Tibial nerve (tissue), 4 donors: ENCODE measurements around the gene ZFAND3. TPM values are rescaled to one million over a fixed set of nuclear protein-coding genes. Genes with fewer than 3 reads are reported as not detected.

Source experiments
- DNase-seq, 2 donors: peaks; one replicate each; pipeline ENCODE4 v3.0.0-alpha.2; 2019; ENCODE audit warnings: low spot score in 2 of 2
- H3K27ac ChIP-seq, 4 donors: fragments of 200-600 bp; sonication (generic) in 3 of 4; one replicate each; pipeline ENCODE4 v1.5.1; 2017 to 2019; ENCODE audit warnings: mild to moderate bottlenecking in 1 of 4
- H3K27me3 ChIP-seq, 2 donors: fragments of 200-600 bp; sonication (generic) in 1 of 2; one replicate each; pipeline versions ENCODE4 v1.5.1 to v1.6.0; 2017 to 2019
- H3K36me3 ChIP-seq, 3 donors: fragments of 200-600 bp; sonication (generic); one replicate each; pipeline ENCODE4 v1.5.1; 2018 to 2019
- H3K4me1 ChIP-seq, 4 donors: fragments of 200-600 bp; sonication (generic) in 3 of 4; one replicate each; pipeline ENCODE4 v1.5.1; 2017 to 2019
- H3K4me3 ChIP-seq, 4 donors: fragments of 200-600 bp; sonication (generic) in 3 of 4; one replicate each; pipeline ENCODE4 v1.5.1; 2017 to 2019; ENCODE audit warnings: mild to moderate bottlenecking in 1 of 4, moderate library complexity in 1 of 4
- H3K9me3 ChIP-seq, 4 donors: fragments of 200-600 bp; sonication (generic) in 3 of 4; one replicate each; pipeline ENCODE4 v1.5.1; 2017 to 2019
- EP300 ChIP-seq, 2 donors: sonication (generic); formaldehyde crosslinking; IDR thresholded peaks; one replicate each; pipeline ENCODE4 v1.6.1; 2017; ENCODE audit warnings: antibody characterized with exemption in 2 of 2, mild to moderate bottlenecking in 1 of 2
- POLR2A ChIP-seq, 2 donors: fragments of 450-650 bp; IDR thresholded peaks; one replicate each; pipeline ENCODE4 v1.6.1; 2017; ENCODE audit warnings: antibody characterized with exemption in 2 of 2, mild to moderate bottlenecking in 2 of 2, moderate library complexity in 2 of 2
- WGBS, 2 donors: methylation state at CpG; one replicate each; pipeline ENCODE4 v1.1.5; 2018; 5-methylcytosine and 5-hydroxymethylcytosine counted together
- total RNA-seq, 4 donors: library from RNA; depleted of rRNA; stranded (reverse); fragments of >200 nt; gene quantifications; one replicate each; pipeline ENCODE4 v1.1.0, GENCODE V29; 2016
- TF ChIP-seq, protein P1 (sequence below), 5 experiments: fragments of 200-600 bp in 3 of 5; fragments of 450-650 bp in 2 of 5; sonication (generic) in 3 of 5; IDR thresholded peaks; one replicate each; pipeline ENCODE4 v1.5.1; 2016 to 2019; ENCODE audit warnings: antibody characterized with exemption in 5 of 5, mild to moderate bottlenecking in 3 of 5, moderate library complexity in 2 of 5

The ZFAND3 gene
- total RNA-seq, 4 donors from 2014 or later, result 30.1 to 47.9 (median 39.1) TPM

DNA sequence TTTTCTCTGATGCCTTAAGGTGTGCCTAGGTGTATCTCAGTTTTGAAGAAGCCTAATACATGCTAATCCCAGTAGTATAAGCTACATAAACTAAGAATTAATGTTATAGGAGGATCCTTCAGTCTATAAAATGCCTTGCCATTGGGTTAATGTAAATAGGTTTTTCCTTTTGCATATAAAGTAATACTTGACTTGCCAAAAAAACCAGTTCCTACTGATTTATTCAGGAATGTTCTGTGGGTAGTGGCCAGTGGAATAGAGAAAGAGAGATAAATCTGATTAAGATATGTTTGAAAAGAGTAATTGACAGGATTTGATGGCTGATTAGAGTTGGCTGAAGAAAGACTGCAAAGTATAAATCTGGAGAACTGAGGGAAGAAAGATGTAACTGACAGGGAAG lies 273.4 kb downstream of the ZFAND3 start:
- Histone ChIP-seq H3K4me1 (peaks cover 0 to 11% (median 0%) of the 10 kb centered on the region in 4 donors), H3K9me3 (no peaks in the 10 kb centered on the region), H3K27ac (no peak overlapping the region), H3K36me3 (no peaks in the 10 kb centered on the region), H3K27me3 (no peaks in the 10 kb centered on the region), H3K4me3 (no peak overlapping the region)
- no peak for DNase-seq
- no peak for TF ChIP-seq POLR2A (IDR thresholded peaks at IDR 0.05)
- TF ChIP-seq, protein P1, sequence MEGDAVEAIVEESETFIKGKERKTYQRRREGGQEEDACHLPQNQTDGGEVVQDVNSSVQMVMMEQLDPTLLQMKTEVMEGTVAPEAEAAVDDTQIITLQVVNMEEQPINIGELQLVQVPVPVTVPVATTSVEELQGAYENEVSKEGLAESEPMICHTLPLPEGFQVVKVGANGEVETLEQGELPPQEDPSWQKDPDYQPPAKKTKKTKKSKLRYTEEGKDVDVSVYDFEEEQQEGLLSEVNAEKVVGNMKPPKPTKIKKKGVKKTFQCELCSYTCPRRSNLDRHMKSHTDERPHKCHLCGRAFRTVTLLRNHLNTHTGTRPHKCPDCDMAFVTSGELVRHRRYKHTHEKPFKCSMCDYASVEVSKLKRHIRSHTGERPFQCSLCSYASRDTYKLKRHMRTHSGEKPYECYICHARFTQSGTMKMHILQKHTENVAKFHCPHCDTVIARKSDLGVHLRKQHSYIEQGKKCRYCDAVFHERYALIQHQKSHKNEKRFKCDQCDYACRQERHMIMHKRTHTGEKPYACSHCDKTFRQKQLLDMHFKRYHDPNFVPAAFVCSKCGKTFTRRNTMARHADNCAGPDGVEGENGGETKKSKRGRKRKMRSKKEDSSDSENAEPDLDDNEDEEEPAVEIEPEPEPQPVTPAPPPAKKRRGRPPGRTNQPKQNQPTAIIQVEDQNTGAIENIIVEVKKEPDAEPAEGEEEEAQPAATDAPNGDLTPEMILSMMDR (IDR thresholded peaks at IDR 0.05), result no peak
- TF ChIP-seq EP300 (IDR thresholded peaks at IDR 0.05), result no peak

DNA sequence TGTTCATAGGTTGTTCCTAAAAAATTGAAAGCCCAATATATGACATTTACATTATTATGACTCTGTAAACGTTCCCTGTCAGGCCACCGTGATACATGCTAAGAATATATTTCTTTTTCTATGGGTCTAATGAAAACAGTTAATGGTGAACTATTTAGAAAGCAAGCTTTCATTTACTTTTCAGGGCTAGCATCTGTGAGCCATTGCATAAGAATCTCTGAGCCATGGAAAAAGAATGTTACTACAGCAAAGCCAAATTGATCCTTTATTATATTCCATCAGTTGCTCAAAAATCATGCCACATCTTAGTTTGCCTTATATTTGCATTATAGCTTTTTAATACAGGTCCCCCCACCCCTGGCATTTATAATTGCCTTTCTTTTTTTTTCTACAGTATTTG lies 275.5 kb downstream of the ZFAND3 start:
- DNase-seq, result no peak
- no peak overlapping the region for H3K4me3 ChIP-seq
- 32 to 56% methylated on average over 2 of the region's 2 CpGs for WGBS, 2 donors
- TF ChIP-seq POLR2A (IDR thresholded peaks at IDR 0.05), result no peak
- TF ChIP-seq EP300 (IDR thresholded peaks at IDR 0.05), result no peak
- TF ChIP-seq, protein P1 (IDR thresholded peaks at IDR 0.05), result no peak
- no peaks in the 10 kb centered on the region for H3K4me1 ChIP-seq
- H3K9me3 ChIP-seq, result no peaks in the 10 kb centered on the region
- no peaks in the 10 kb centered on the region for H3K27me3 ChIP-seq
- no peaks in the 10 kb centered on the region for H3K36me3 ChIP-seq
- H3K27ac ChIP-seq, result no peak overlapping the region

DNA sequence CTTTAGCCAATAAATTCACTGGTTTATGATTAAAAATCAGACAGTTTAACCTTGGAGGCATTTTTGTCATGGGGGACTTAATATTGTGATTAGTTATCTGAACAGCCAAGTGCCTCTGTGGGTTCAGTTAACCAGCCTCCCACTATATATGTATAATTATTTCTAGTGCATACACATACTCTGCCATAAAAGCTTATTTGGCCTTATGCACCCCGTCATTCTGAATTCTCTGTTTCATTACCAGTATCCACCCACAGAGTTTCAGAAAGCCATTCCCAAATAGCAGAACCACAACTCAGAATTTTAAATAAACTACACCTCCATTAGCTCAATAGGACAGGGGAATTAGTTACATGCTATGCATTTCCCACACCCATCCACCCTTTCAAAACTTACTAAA lies 279.7 kb downstream of the ZFAND3 start:
- Histone ChIP-seq H3K27ac (no peak overlapping the region), H3K9me3 (no peaks in the 10 kb centered on the region), H3K27me3 (no peaks in the 10 kb centered on the region), H3K4me3 (no peak overlapping the region), H3K4me1 (no peaks in the 10 kb centered on the region), H3K36me3 (no peaks in the 10 kb centered on the region)
- DNase-seq, result no peak
- TF ChIP-seq EP300 (IDR thresholded peaks at IDR 0.05) (no peak), POLR2A (IDR thresholded peaks at IDR 0.05) (no peak)
- TF ChIP-seq, protein P1 (IDR thresholded peaks at IDR 0.05), result no peak
- WGBS, 2 donors, result 54 to 75% methylated on average over 1 of the region's 1 CpG

DNA sequence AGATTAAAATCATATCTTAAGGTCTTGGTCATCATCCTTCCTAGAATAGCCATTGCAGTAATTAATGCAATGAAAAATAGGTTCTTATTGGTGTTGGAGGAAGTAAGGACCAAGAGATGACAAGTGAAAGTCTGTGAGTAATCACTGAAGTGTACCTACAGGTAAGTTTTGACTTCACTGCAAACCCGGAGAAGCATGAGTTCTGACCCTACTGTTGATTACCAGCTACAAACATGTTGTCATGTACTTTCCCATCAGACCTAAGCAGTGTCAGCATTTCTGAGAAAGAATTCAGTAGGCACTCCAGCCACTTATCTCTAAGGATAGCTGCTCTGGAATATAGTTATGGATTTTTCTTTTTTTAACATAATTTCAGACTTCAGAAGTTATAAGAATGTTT lies 280.9 kb downstream of the ZFAND3 start:
- Histone ChIP-seq H3K27me3 (no peaks in the 10 kb centered on the region), H3K9me3 (no peaks in the 10 kb centered on the region), H3K36me3 (no peaks in the 10 kb centered on the region), H3K4me3 (no peak overlapping the region), H3K27ac (no peak overlapping the region), H3K4me1 (no peaks in the 10 kb centered on the region)
- DNase-seq, result no peak
- WGBS, 2 donors, result 88 to 100% methylated on average over 1 of the region's 1 CpG
- TF ChIP-seq EP300 (IDR thresholded peaks at IDR 0.05) (no peak), POLR2A (IDR thresholded peaks at IDR 0.05) (no peak)
- TF ChIP-seq, protein P1 (IDR thresholded peaks at IDR 0.05), result no peak

DNA sequence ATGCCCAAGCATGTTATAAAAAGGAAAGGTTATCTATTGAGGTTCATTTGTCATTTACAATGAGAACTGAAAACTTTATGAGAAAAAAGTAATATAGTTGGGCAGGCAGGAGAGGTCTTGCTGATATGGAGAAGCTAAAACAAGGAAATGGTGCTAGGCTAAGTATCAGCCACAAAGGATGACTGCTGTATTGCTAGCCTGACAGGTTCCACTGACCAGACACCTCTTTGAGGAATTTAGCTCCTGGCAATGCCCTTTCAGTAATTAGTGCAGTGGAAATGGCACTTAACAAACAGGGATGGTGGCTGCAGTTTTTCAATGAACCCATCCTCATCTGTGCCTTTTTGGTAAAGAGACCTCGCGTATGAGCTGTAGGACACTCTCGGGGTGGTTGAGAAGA lies 284.4 kb downstream of the ZFAND3 start:
- no peak for DNase-seq
- WGBS, 2 donors, result 91 to 96% methylated on average over 3 of the region's 3 CpGs
- Histone ChIP-seq H3K4me1 (no peaks in the 10 kb centered on the region), H3K4me3 (no peak overlapping the region), H3K9me3 (no peaks in the 10 kb centered on the region), H3K27me3 (no peaks in the 10 kb centered on the region), H3K27ac (no peak overlapping the region), H3K36me3 (peaks cover 0 to 8% (median 0%) of the 10 kb centered on the region in 3 donors)
- TF ChIP-seq EP300 (IDR thresholded peaks at IDR 0.05) (no peak), POLR2A (IDR thresholded peaks at IDR 0.05) (no peak)
- TF ChIP-seq, protein P1 (IDR thresholded peaks at IDR 0.05), result no peak
